GM18505 (cell line): ENCODE measurements around the gene PDE7B.
"Not testable (repeated sequence)": the region's sequence is repeated elsewhere in the genome, so short reads cannot be mapped to it uniquely, and the experiment has no call there.

Source experiments
- ATAC-seq: cut with Tn5 transposase; IDR thresholded peaks from one replicate; pipeline ENCODE4 v1.9.1; 2021; ENCODE audit not compliant: unreplicated experiment
- POLR2A ChIP-seq: IDR thresholded peaks from 4 replicates; pipeline ENCODE4 v1.6.1; 2011; ENCODE audit warnings: borderline replicate concordance; ENCODE audit not compliant: insufficient read depth, insufficient read length; ENCODE audit errors: extremely low read depth

The PDE7B gene

GRCh38 chr6:135831016-135831415 is 20.5 kb upstream of the PDE7B start:
- no peak for TF ChIP-seq POLR2A
- no peak for ATAC-seq

GRCh38 chr6:135832166-135832565 is 19.3 kb upstream of the PDE7B start:
- TF ChIP-seq POLR2A = no peak
- ATAC-seq = no peak

- TF ChIP-seq POLR2A = no peak
- no peak for ATAC-seq
Observed at GRCh38 chr6:135833771-135834170, 17.7 kb upstream of the PDE7B start.

- no peak for ATAC-seq
- no peak for TF ChIP-seq POLR2A
Observed at GRCh38 chr6:135837735-135838449, 13.6 kb upstream of the PDE7B start.

GRCh38 chr6:135839121-135839520 is 12.4 kb upstream of the PDE7B start:
- ATAC-seq = no peak

GRCh38 chr6:135842618-135843392 is 8.7 kb upstream of the PDE7B start:
- TF ChIP-seq POLR2A = no peak
- no peak for ATAC-seq

More at GRCh38 chr6:135839121-135839520, 12.4 kb upstream of the PDE7B start:
- no peak for TF ChIP-seq POLR2A

- no peak for TF ChIP-seq POLR2A
- ATAC-seq = no peak
Observed at GRCh38 chr6:135850882-135851281, 619 bp upstream of the PDE7B start.

GRCh38 chr6:135852746-135853145 is 1.2 kb downstream of the PDE7B start:
- no peak for TF ChIP-seq POLR2A
- no peak for ATAC-seq

- ATAC-seq = no peak
- TF ChIP-seq POLR2A = no peak
Observed at GRCh38 chr6:135853227-135853626, 1.7 kb downstream of the PDE7B start.

GRCh38 chr6:135853986-135854385 is 2.5 kb downstream of the PDE7B start:
- TF ChIP-seq POLR2A = no peak
- ATAC-seq = no peak

GRCh38 chr6:135854799-135855198 is 3.3 kb downstream of the PDE7B start:
- no peak for TF ChIP-seq POLR2A
- no peak for ATAC-seq

GRCh38 chr6:135858931-135859330 is 7.4 kb downstream of the PDE7B start:
- no peak for ATAC-seq
- no peak for TF ChIP-seq POLR2A

- no peak for ATAC-seq
- TF ChIP-seq POLR2A = no peak
Observed at GRCh38 chr6:135860361-135860760, 8.9 kb downstream of the PDE7B start.

- TF ChIP-seq POLR2A = no peak
- peak; percentile 93 for ATAC-seq
Observed at GRCh38 chr6:135861189-135861588, 9.7 kb downstream of the PDE7B start.

- ATAC-seq = not testable (repeated sequence)
Observed at GRCh38 chr6:135864929-135865328, 13.4 kb downstream of the PDE7B start.

GRCh38 chr6:135866445-135867123 is 15.1 kb downstream of the PDE7B start:
- TF ChIP-seq POLR2A = no peak
- ATAC-seq = no peak
